ENCODE results near the gene PSME4. TPM values are rescaled to one million over a fixed set of nuclear protein-coding genes. Genes with fewer than 3 reads are reported as not detected.

The PSME4 gene
- total RNA-seq, 4 donors from 2014 or later, result 20.0 to 94.5 (median 78.8) TPM

- TF ChIP-seq POLR2A (IDR thresholded peaks at IDR 0.05) (no peak), CTCF (IDR thresholded peaks at IDR 0.05) (no peak)
- H3K4me1 ChIP-seq, result no peaks in the 10 kb centered on the region
- no peak overlapping the region for H3K27ac ChIP-seq
- H3K36me3 ChIP-seq, result no peaks in the 10 kb centered on the region
- no peak for DNase-seq
- no peak overlapping the region for H3K4me3 ChIP-seq
- H3K9me3 ChIP-seq, result no peaks in the 10 kb centered on the region
- H3K27me3 ChIP-seq, result no peaks in the 10 kb centered on the region
- intact Hi-C loops (cut with DNase I; ENCODE audit: low total_unique reads), result no loop called here
Measured at GRCh38 chr2:53896864-53897263, 73.9 kb downstream of the PSME4 start.

- no peak for DNase-seq
- H3K4me3 ChIP-seq, result no peak overlapping the region
- no peaks in the 10 kb centered on the region for H3K4me1 ChIP-seq
- TF ChIP-seq POLR2A (IDR thresholded peaks at IDR 0.05) (no peak), CTCF (IDR thresholded peaks at IDR 0.05) (no peak)
- intact Hi-C loops (cut with DNase I; ENCODE audit: low total_unique reads), result no loop called here
- H3K27ac ChIP-seq, result no peak overlapping the region
- H3K9me3 ChIP-seq, result no peaks in the 10 kb centered on the region
- H3K36me3 ChIP-seq, result no peaks in the 10 kb centered on the region
- no peaks in the 10 kb centered on the region for H3K27me3 ChIP-seq
Measured at GRCh38 chr2:53886406-53887280, 84.2 kb downstream of the PSME4 start.

- intact Hi-C loops (cut with DNase I; ENCODE audit: low total_unique reads), result no loop called here
- no peaks in the 10 kb centered on the region for H3K4me1 ChIP-seq
- H3K27me3 ChIP-seq, result no peaks in the 10 kb centered on the region
- H3K4me3 ChIP-seq, result no peak overlapping the region
- no peaks in the 10 kb centered on the region for H3K9me3 ChIP-seq
- DNase-seq, result no peak
- no peaks in the 10 kb centered on the region for H3K36me3 ChIP-seq
- TF ChIP-seq POLR2A (IDR thresholded peaks at IDR 0.05) (no peak), CTCF (IDR thresholded peaks at IDR 0.05) (no peak)
- no peak overlapping the region for H3K27ac ChIP-seq
Measured at GRCh38 chr2:53884883-53885282, 85.9 kb downstream of the PSME4 start.

GRCh38 chr2:53881986-53882385 lies 88.8 kb downstream of the PSME4 start:
- DNase-seq, result no peak
- no peak overlapping the region for H3K4me3 ChIP-seq
- no peaks in the 10 kb centered on the region for H3K36me3 ChIP-seq
- H3K27ac ChIP-seq, result no peak overlapping the region
- H3K27me3 ChIP-seq, result no peaks in the 10 kb centered on the region
- intact Hi-C loops (cut with DNase I; ENCODE audit: low total_unique reads), result no loop called here
- no peaks in the 10 kb centered on the region for H3K4me1 ChIP-seq
- TF ChIP-seq CTCF (IDR thresholded peaks at IDR 0.05) (no peak), POLR2A (IDR thresholded peaks at IDR 0.05) (no peak)
- no peaks in the 10 kb centered on the region for H3K9me3 ChIP-seq

GRCh38 chr2:53881360-53881759 lies 89.4 kb downstream of the PSME4 start:
- TF ChIP-seq CTCF (IDR thresholded peaks at IDR 0.05) (no peak), POLR2A (IDR thresholded peaks at IDR 0.05) (no peak)
- Histone ChIP-seq H3K4me3 (no peak overlapping the region), H3K27me3 (no peaks in the 10 kb centered on the region), H3K4me1 (no peaks in the 10 kb centered on the region), H3K9me3 (no peaks in the 10 kb centered on the region), H3K36me3 (no peaks in the 10 kb centered on the region), H3K27ac (no peak overlapping the region)
- DNase-seq, result no peak
- intact Hi-C loops (cut with DNase I; ENCODE audit: low total_unique reads), result no loop called here
